ENCODE results near the gene KXD1.

KXD1 gene

DNA sequence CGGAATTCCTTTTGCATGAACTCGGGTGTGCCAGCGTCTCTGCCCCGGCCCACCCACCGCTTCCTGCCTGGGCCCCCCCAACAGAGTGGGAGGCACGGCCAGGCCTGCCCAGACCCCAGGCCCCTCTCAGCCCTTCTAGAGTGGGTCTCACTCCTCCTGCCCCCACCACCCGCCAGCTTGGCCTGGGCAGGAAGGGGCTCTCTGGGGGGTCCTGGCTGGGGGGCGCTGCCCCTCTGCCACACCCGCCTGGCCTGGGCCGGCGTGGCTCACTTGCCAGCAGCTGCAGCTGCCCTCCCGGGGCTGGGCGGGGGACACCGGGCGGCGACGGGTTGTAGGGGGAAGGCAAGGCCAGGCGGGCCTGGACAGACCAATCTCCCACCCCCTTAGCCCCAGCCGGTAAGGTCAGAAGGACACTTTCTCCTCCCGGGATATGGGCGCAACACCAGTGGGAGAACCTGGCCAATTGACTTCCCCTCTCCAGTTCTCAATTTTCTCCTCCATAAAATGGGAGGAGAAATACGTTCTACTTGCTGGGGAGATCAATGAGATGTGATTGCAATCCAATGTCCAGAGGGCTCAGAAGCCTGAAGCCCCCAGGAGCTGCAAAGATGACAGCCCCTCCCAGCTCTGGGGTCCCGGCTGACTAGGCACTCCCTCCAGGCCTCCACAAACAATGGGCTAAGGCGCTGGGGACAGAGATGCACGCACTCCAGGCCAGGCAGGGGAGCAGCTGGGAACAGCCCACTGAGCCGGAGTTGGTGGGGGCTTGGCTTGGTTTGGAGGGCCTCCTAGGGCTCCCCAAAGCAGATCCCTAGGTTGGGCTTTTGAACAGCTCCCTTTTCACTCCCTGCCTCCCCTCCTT is 46.5 kb downstream of the KXD1 start:
- DNase-seq = peak; percentile 40

DNA sequence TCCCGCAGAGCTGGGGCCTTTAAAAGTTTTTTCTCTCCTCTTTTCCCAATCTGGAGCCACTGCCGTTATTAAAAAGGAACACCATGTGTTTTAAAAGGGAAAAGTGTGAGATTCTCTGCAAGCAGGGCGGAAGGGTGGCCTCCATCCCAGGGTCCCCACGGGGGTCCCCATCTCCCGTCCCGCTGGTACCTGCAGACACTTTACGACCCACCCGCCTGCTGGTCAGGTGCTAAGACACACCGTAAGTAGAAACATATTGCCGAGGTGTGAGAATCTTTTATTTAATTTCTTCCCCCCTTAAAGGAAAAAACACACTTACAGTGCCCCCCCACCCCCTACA is 47.1 kb downstream of the KXD1 start:
- DNase-seq = no peak

DNA sequence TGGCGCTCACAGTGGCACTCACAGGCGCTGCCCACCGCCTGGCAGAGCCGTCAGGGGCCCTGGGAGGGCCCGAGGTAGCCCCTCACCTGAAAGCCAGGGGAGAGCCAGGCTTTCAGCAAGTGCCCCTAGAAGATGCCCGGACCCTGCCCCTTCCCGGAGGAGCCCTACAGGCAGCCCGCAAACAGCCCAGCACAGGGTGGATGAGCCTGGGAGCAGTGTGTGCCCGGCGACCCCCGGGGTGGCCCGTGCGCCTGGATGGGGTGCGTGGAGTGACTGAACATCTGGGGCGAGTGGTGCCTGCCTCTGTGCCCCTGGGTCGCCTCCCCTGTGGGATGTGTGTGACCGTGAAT is 47.5 kb downstream of the KXD1 start:
- no peak for DNase-seq

DNA sequence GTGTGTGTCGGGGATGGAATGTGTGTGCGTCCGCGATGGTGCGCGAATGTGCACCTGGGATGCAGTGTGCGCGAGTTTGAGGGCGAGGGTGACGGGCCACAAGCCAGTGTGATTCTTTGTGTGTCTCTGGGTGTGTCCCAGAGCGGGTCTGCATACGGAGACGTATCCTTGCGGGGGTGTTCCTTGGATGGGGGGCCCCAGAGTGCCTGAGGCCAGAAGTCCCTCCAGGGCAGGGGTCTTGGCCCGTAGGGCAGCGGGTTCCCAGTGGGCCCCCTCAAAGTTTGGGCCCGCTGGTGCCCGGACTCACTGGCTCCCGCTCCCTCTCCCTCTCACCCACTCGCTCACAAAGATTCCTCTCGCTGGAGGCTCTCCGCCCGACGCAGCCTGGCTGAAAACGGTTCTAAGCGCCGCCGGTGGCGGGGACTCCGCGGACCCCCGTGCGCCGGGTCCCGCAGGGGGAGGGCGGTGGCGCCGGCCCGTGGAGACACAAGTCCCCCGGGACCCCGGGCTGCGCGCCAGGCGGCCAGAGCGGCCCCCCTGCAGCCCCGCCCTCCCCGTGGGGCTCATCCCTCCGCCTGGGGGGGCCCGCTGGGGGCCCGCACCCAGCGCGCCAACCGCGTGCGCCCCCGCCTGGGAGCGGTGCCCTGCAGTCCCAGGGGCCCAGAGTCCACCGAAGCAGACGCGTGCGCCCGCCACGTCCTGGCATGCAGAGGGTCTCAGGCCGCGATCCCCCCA is 48.0 kb downstream of the KXD1 start:
- peak; percentile 35 for DNase-seq

DNA sequence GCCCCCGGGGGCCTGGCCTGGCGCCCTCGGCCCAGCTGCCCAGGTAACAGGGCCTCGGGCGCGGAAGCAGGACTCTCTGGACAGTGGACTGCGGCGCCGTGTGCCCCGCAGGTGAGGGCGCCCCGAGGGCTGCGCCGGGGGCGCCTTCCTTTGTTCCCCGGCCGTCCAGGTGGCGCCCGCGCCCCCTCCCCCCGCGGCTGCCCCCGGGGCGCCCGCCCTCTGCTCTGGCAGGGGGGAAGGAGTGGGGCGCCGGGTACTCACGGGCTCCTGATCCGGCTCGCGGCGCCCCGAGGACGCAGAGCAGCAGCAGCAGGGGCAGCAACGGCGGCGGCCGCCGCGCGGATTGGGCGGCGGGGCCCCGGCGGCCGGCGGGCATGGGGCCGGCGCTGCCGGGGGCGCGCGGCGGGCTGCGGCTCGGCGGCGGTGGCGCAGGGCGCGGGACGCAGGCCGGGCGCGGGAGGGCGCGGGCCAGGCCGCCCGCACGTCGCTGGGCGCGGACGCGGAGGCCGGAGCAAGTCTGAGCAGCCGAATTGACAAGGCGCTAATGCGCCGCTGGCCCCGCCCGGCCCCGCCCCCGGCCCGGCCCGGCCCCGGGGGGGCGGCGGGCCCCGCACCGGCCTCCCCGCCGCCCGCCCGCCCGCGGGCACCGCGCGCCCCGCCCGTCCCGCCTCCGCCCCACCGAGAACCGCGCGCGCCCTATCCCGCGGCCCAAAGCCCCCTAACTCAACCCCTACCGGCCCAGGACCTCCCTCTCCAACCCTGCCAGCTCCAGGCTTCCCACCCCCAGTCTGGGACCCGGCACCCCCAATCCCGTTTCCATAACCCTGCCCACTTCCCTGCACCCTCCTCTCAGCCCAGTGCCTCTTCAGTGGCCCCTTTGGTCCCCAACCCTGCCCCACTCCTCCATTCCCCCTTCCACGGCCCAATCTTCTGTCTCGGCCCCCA is 48.9 kb downstream of the KXD1 start, which contains the start of gene CRLF1:
Gene CRLF1 (minus strand): TSS at position 519 of the 945 bp plus-strand sequence. CDS start 143 bp downstream, at position 376.
- no peak for DNase-seq

DNA sequence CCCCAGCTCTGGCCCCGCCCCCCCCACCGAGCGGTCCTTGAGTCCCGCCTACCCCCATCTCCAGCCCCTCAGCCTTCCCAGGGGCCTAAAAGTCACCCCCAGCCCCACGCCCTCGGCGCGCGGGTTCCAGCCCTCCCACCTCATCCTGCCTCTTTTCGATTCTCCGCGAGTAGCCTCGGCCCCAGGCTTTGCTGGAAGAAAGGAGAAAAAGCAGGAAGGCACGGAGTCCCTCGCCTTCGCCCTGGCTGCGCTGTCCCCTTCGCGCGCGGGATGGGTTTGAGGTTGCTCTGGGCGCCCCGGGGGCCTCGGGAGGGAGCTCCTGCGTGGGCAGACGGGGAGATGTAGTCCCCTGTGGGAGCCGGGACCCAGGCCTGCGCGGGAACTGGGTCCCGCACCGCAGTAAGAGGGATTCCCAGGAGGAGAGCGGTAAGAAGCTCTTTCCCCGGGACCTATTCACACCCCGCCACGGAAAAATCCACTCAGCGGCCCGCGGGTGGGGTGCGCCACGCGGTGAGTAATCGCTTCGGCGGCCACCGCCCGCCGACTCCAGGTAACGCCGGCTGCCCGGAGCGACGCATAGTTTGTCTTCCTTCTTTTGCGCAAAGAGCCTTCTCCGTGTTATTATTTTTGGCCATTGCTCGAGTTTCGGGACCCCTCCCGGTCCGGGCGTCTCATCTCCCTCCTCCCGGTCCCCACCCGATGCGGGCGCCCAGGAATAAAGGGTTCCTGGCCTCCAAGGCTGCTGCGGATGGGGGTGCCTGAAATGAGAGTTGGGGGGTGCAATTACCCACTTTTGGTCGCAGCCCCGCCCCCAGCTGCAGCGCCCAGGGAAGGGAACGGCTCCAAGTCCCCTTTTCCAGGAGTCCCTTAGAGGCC is 49.8 kb downstream of the KXD1 start:
- DNase-seq = peak; percentile 48

DNA sequence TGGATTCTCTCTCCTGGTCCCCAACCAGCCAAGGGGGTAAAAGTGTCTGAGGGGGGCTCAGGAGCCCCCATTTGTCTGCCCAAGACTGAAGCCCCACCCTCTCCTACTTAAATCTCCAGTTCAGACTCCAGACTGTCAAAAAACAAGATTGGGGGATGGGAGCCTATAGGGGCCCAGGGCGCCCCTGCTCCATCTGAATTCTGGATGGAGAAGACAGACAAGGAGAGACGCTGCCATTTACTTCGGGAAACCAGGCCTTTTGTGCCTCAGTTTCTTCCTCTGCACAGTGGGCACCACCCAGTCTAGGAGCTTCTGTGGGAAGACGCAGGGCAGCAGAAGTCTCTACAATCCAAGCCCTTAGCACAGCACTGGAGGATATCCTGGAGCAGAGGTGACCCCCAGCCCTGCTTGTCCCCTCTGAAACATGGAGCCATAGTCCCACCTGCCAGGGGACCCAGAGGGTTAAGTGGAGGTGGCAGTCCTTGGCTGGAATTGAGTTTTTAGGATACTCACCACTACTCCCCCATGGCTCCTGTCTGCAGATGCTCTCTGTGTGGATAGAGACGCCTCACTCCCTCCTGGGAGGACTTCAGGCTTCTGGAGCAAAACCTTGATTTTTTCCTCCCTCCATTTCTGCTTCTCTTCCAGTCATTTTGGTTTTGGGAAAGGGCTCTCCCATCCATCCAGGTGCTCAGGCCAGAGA is 50.6 kb downstream of the KXD1 start:
- no peak for DNase-seq

DNA sequence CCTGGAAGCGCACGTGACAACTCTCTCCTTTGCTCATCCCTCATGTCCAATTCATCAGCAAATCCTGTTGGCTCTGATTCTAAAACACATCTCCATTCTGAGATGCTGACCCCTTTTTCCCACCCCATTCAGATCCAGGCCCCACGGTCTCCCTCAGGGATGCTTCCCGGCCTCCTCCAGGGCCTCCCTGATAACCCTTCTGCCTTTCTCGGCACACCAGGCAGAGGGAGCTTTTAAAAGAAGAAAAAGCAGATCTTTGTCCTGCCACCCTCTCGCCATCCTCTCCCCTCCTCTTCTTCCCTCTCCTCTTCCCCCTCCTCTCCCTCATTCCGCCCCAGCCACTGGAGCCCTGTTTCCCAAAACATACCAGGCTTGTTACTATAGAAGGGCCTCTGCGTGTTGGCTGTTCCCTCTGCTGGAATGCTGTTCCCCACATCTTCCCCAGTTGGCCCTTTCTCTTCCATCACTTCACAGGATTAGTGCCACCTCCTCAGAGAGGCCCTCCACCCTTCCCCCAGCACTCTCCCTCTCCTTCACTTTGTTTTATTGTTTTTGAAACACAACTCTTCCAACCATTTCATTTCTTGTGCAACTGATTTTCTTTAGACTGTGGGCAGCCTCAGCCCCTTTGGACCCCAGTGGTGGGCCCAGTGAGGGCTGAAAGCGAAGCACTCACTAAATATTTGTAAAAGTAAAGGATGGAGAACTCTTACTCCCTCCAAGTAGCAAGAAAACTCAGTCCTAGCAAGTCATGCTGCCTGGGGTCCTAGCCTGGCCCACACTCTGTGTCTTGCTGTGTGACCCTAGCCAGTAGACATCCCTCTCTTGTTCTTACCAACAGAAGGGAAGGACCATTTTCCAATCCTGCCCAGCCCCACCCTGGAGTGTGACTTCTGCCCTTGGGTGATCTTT is 51.4 kb downstream of the KXD1 start:
- DNase-seq = no peak

DNA sequence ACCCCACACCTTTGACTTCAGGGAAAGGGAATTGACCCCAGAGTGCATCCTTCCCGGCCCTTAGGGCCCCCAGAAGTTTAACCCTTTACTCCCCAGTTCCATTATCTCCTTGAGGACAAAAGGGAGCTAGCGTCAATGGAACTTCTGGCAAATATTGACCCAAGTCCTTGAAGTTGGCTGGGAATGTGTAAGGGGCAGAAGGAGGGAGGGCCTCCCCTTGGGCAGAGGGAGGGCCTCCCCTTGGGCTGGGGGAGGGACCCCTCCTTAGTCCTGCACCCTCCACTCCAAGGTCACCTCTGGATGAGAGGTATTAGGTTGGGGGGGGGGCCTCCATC is 52.0 kb downstream of the KXD1 start:
- no peak for DNase-seq

DNA sequence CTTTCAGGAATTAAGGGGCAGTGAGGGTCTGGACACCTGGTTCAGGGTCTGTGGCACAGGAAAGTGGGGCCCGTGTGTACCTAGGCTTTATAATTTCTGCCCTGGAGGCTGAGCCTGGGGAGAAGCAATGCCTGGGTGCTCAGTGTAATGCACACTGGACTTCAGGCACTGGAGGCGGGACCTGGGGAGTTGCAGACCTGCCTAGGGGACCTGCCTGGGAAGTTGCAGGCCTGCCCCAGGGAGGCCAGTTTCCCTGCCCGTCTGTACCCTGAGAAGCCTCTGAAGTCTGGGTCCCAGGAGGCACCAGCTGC is 52.5 kb downstream of the KXD1 start:
- DNase-seq = no peak

DNA sequence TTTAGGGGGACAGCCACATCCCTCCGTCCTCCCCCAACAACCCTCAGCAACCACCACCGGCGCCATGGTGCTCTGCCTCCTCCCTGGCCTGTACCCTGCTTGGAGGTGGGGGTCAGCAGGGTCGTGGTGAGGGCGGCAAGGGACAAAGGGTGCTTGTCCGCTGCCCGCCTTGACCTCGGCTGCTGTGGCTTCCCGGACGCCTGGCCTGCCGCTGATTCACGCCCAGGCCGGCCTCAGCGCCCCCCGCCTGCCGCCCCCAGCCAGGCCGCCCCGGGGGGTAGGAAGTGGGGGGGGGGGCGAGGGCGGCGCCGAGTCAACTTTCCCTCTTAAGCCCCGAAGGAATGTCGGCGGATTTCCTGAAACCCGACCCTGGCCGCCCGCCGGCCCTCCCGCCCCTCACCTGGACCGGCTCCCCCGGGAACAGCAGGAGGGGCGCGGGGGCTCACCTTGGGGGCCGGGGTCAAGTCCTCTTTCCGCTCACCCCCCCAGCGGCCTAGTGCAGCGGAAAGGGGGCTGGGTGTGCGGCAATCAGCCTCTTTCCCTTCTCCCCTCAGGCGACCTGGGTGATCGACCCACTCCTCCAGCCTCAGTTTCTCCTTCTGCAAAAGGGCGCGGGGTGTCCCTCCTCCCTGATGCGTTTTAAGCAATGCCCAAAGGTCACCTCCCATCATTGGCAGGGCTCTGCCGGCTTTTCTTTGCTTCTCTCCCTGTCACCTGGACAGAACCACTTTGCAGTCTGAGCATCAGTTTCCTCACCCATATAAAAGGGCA is 53.1 kb downstream of the KXD1 start:
- peak; percentile 18 for DNase-seq

DNA sequence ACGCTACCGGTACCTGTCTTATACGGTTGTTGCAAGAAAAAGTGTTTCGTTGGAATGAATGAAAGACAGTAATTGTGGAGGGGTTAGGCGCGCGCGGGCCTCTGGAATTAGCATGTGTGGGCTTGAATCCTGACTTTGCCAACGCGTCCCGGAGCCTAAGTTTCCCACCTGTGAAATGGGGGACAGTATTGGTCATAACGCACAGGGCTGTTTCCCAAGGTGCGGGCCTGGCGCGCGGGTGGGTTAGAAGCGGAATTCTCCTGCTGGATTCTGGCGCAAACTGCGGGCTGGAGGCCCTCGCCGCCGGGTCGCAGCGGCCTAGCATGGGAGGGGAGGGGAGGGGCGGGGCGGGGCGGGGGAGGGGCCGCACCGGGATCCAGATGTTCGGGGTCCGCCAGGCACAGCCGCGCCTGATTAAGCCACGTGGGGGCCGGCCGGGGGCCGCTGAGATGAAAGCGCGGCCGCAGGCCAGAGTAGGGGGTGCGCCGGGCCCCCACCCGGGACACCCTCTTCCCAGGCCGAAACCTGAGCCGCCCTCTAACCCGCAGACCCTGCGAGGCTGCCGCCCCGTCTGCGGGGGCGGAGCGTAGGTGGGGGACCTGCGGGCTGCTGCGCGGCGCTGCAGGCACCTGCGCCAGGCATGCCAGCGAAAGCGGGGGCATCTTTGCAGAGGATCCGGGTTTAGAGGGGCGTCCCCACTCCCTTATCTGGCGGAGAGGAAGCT is 53.8 kb downstream of the KXD1 start:
- peak; percentile 47 for DNase-seq

DNA sequence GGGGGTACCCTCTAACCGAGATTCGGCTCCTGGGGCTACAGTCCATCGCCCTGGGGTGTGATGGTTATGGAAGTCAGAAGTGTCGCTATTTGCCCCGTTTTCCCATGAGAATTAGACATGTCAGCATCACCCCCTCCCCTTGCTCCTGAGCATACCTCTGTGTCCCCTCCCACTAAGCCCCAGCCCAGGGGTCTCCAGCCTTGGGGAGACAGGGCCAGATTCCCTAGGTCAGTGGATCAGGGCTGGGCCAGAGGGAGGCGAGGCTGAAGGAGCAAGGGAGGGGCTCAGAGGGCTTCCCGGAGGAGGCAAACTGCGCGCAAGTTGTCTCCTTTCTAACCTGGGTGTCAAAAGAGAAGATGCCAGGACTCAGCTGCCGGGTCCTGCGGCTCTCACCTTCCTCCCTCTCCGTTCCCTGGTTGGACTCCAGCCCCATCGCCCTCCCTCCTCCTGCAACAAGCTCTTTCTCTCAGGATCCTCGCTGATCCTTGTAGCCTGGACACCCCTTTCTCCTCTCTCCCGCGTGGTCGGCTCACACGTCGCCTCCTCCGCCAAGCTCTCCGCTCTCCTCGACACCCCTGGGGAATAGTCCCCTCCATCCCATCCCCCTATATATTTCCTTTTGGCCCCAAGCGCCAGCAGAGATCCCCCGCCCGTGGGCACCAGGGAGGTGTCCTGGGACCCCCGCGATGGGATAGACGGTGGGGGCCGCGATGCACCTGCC is 54.5 kb downstream of the KXD1 start:
- peak; percentile 70 for DNase-seq

DNA sequence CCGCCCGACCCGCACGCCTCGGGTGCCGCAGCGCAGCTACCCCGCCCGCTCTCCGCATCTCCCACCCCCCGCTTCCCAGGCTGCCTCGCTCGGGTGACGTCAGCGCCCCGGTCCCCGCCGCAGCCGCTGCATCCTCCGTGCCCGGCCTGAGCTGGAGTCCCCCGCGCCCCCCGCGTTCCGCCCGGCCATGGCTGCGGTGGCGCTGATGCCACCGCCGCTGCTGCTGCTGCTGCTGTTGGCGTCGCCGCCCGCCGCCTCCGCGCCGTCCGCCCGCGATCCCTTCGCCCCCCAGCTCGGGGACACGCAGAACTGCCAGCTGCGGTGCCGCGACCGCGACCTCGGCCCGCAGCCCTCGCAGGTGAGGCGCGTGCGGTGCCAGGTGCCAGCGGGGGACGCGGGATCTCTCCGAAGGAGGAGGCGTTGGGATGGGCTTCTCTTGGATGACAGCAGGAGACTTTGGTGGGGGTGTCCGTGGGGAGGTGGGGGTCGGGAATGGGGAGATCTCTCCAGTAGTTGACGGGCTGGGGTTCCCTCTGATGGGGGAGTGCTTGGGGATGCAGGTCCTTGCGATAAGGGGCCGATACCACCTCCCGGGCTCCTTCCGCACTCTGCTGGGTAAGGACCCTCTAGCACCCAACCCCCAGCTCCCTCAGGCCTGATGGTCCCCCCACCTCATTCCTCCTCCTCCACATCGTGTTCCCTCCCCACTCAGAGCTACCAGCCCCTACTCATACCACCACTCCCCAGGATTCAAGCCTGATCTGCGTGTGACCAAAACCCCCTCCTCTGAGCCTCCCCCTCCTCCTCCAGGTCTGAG is 55.3 kb downstream of the KXD1 start, which contains the start of gene TMEM59L:
Gene TMEM59L (plus strand): TSS at position 99 of the 817 bp plus-strand sequence. CDS start 89 bp downstream, at position 188.
- peak; percentile 79 for DNase-seq

DNA sequence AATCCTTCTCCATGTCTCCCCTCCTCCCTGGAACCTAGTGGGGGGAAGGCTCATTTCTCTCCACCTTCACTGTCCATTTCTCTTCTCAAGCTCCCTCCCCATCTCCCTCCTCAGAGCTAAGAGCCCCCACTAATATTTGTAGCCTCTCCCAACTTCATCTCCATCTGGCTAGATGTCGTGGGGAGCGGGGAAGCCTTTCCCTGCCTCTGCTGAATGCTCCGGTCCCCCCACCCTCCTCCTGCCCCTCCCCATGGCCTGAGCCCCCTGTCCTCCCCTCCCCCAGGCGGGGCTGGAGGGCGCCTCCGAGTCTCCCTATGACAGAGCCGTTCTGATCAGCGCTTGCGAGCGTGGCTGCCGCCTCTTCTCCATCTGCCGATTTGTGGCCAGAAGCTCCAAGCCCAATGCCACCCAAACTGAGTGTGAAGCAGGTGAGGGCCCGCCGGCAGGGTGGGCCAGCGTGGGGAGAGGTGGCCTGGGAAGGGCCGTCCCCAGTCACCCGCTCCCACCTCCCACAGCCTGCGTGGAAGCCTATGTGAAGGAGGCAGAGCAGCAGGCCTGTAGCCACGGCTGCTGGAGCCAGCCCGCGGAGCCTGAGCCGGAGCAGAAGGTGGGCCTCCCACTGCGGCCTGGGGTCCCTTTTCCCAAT is 56.0 kb downstream of the KXD1 start:
- DNase-seq = peak; percentile 48

DNA sequence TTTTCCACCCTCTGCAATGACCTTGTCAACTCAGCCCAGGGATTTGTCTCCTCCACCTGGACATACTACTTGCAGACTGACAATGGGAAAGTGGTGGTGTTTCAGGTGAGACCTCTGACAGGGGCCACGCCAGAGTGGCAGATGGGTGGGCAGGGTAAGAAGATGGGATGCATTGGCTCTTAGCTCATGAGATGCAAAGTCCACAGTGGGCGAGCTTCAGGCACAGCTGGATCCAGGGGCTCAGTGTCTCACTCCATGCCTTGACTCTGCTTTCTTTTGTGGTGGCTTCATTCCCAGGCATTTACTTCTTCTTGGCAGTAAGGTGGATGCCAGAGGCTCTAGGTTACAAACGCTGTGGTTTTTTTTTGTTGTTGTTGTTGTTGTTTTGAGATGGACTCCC is 58.4 kb downstream of the KXD1 start:
- no peak for DNase-seq

DNA sequence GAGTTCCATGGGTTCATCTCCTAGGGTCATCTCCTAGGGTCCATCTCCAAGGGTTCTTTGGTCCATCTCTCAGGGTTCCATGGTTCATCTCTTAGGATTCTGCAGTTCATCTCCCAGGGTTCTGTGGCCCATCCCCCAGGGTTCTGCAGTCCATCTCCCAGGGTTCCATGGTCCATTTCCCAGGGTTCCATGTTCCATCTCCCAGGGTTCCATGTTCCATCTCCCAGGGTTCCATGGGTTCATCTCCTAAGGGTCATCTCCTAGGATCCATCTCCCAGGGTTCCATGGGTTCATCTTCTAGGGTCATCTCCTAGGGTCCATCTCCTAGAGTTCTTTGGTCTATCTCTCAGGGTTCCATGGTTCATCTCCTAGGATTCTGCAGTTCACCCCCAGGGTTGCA is 59.9 kb downstream of the KXD1 start:
- no peak for DNase-seq
